GM12864 (cell line): ENCODE measurements around the gene ITGB1BP2.
"Not testable (repeated sequence)": the region's sequence is repeated elsewhere in the genome, so short reads cannot be mapped to it uniquely, and the experiment has no call there.

Experiments used
- DNase-seq: peaks from one replicate; pipeline ENCODE4 v3.0.0-alpha.2; 2011; ENCODE audit warnings: low read depth
- H3K4me3 ChIP-seq: 2 replicates; pipeline ENCODE4 v1.5.1; 2011; ENCODE audit warnings: mild to moderate bottlenecking, low read depth, low read length, control low read depth
- TF ChIP-seq, protein P1 (sequence below): IDR thresholded peaks from 2 replicates; pipeline ENCODE4 v1.5.1; 2011; ENCODE audit warnings: low read depth, mild to moderate bottlenecking, moderate library complexity, low read length, control low read depth, inconsistent platforms; ENCODE audit errors: missing control alignments

The ITGB1BP2 gene

DNA sequence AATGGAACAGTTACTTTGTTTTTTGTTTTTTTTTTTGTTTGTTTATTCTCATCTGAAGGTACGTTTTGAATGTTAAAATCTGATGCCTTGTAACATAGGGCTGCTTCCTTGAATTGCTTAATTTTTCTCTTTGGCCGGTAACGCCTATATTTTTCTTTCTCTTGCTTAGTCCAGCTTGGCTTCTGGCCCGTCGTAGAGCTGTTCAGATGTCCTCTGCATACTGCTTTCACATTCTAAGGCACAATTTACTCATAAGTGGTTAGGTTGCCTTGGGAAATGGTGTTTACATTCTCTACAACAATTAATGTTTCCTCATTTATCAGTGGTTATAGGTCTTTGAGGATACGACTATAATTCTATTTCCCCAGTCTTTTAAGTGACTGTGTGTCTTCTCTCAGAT lies 10.2 kb upstream of the ITGB1BP2 start:
- DNase-seq = no peak
- TF ChIP-seq, protein P1, sequence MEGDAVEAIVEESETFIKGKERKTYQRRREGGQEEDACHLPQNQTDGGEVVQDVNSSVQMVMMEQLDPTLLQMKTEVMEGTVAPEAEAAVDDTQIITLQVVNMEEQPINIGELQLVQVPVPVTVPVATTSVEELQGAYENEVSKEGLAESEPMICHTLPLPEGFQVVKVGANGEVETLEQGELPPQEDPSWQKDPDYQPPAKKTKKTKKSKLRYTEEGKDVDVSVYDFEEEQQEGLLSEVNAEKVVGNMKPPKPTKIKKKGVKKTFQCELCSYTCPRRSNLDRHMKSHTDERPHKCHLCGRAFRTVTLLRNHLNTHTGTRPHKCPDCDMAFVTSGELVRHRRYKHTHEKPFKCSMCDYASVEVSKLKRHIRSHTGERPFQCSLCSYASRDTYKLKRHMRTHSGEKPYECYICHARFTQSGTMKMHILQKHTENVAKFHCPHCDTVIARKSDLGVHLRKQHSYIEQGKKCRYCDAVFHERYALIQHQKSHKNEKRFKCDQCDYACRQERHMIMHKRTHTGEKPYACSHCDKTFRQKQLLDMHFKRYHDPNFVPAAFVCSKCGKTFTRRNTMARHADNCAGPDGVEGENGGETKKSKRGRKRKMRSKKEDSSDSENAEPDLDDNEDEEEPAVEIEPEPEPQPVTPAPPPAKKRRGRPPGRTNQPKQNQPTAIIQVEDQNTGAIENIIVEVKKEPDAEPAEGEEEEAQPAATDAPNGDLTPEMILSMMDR = no peak
- H3K4me3 ChIP-seq = no peak overlapping the region

GRCh38 chrX:71292669-71293365 lies 8.7 kb upstream of the ITGB1BP2 start:
- TF ChIP-seq, protein P1 = no peak
- no peak overlapping the region for H3K4me3 ChIP-seq
- DNase-seq = no peak

DNA sequence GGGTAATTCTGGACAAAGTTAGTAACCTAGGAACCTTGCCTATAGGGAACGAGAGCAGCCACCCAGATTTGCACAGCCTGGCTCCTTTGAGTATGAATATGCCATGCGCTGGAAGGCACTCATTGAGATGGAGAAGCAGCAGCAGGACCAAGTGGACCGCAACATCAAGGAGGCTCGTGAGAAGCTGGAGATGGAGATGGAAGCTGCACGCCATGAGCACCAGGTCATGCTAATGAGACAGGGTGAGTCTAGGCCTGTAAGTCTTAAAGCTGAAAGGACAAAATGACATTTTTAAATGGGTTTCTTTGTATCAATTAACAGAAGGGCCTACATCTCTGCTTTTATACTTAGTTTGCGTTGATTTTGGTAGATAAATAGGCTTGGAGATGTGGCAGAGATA lies 4.7 kb upstream of the ITGB1BP2 start:
- TF ChIP-seq, protein P1 = no peak
- DNase-seq = no peak
- no peak overlapping the region for H3K4me3 ChIP-seq

GRCh38 chrX:71298119-71298518 lies 3.4 kb upstream of the ITGB1BP2 start:
- TF ChIP-seq, protein P1 = no peak
- no peak for DNase-seq
- no peak overlapping the region for H3K4me3 ChIP-seq

DNA sequence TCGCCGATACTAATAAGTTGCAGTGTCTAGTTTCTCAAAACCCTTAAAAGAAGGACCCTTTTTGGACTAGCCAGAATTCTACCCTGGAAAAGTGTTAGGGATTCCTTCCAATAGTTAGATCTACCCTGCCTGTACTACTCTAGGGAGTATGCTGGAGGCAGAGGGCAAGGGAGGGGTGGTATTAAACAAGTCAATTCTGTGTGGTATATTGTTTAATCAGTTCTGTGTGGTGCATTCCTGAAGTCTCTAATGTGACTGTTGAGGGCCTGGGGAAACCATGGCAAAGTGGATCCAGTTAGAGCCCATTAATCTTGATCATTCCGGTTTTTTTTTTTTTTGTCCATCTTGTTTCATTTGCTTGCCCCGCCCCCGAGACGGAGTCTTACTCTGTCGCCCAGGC lies 1.5 kb upstream of the ITGB1BP2 start:
- H3K4me3 ChIP-seq, DNase-seq: not testable (repeated sequence)

DNA sequence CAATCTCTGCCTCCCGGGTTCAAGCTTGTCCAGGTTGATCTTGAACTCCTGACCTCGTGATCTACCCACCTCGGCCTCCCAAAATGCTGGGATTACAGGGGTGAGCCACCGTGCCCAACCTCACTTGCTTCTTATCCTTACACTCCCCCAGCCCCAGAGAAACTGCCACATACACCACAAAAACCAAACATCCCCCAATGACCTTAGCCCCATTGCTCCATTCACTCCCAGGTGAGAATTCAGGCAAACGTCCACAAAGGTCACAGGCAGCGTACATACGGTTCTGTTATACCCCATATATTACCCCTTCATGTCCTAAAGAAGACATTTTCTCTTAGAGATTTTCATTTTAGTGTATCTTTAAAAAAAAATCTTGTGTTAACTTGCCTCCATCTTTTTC lies 1.1 kb upstream of the ITGB1BP2 start:
- DNase-seq, H3K4me3 ChIP-seq: not testable (repeated sequence)

DNA sequence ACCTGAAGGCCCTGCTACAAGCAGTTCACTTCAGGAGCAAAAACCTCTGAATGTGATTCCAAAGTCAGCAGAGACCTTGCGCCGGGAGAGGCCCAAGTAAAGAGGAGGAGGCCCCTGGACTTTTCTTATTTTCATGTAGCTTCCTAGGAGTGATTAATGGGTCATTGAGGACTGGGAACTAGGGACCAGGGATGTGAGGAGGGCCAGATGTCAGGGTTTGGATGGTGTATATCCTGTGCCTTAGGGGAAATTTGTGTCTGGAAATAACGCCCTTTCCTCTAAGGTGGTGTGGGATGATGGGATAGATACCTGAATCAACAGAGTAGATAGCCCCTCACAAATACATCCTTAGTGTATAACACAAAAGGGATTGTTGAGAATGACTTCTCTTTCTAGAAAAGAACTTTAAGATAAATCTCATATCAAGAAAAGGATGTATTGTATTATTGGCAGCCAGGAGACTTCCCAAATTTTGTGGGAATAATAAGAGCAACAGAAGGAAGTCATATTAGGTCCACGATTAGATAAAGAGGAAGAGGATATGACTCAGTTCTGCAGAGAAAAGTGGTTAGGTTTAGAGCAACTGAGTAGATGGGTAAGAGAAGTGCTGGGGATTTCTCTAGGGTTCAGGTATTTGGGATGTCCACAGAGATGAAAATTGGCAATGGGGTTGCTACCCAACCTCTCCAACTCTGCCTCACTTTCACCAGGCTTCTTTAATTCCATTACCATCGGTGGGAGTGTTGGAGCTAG lies 1.1 kb downstream of the ITGB1BP2 start:
- DNase-seq = no peak
- no peak overlapping the region for H3K4me3 ChIP-seq
- TF ChIP-seq, protein P1 = no peak

DNA sequence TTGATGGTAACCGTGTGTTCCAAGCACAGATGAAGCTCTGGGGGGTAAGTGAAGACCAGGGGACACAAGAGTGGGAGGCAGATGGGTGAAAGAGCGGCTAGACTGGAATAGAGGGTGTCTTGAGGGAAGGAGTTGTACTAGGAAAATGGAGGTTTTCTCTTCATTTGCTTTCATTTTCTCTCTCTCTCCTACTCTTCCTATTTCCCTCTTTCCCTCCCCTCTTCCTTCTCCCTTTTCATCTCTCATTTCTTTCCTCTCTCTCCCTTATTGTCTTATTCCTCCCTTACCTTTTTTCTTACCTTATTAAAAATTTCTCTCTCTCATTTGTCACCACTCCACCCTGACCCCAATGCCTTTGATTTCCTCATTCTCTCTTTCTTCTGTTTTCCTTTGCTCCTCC lies 3.0 kb downstream of the ITGB1BP2 start:
- H3K4me3 ChIP-seq = no peak overlapping the region
- no peak for DNase-seq
- TF ChIP-seq, protein P1 = no peak
